HG03521 (cell line): ENCODE measurements around the gene MED13L.
"Not testable (repeated sequence)": the region's sequence is repeated elsewhere in the genome, so short reads cannot be mapped to it uniquely, and the experiment has no call there.

Experiments
- ATAC-seq: cut with Tn5 transposase; IDR thresholded peaks from one replicate; pipeline ENCODE4 v1.9.1; 2021; ENCODE audit warnings: mild to moderate bottlenecking, moderate library complexity; ENCODE audit not compliant: unreplicated experiment

MED13L gene

GRCh38 chr12:116303929-116304328 lies 26.4 kb upstream of the MED13L start:
- no peak for ATAC-seq

- no peak for ATAC-seq
Observed at GRCh38 chr12:116303066-116303465, 25.6 kb upstream of the MED13L start.

DNA sequence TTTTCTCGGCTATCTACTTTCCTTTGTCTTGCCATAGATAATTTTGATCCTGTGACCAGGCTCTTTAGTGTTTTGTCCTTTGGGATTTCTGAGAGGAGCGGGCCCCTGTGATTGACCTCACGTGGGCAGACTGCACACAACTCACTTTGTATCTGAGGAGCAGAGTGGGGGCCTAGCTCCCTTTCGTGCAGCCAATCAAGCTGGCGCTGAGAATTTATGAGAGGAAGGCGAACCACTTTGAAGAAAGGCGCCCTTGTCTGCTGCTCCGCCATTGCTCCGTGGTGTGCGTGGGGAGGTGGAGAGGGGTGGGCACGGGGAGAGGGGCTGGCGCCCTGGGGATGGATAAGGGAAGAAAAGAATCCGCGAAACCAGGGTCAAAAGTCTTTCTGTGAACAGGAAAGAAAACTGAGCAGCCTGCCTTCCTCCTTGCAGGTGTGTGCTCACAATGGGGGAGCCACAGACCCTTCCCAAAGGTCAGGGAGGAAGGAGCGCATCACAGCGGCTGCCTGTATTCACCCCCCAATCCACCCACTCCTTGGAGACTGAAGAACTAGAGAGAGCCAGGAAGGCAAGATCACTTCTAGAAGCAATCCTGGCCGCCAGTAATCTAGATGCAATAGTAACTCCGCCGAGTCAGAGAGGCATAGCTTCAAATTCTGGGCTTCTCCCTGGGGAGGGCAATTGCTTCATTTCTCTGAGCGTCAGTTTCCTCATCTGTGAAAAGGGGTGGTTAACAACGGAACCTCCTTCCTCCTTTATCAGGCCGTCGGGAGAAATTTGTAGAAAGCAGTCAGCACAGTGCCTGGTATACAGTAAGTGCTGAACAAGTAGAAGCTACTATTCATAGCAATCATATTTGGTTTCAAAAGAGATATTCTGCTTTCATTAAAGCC lies 24.9 kb upstream of the MED13L start:
- no peak for ATAC-seq

- ATAC-seq = no peak
Observed at GRCh38 chr12:116301621-116302020, 24.1 kb upstream of the MED13L start.

DNA sequence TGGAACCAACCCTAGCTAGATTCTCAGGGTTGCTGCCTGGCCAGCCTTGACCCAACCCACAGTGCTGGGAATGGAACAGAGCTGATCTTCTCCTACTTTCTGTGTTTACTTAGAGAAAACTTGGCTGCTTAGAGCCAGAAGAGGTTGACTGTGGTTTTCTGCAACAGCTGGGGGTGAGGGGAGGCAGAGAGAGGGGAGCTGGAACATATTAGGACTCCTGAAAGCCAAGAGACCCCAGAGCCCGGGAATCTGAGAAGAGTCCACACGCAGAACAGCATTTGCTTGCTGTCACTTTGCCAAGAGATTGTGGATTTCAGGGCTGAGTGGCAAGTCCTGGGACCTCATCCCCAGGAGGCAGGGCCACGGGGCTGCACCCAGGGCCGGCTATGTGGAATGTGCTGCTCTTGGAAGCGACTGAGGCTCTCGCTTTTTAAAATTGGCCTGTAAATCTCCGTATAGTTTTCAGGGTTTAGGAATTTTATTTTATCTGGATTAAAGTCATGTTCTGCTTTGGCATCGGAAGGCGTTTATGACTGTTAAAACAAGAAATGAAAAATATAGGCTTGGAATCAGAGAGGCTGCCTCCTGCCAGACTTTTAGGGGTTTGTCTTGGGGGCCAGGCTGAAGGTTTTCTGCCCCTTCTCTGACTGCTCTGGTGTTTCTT lies 22.3 kb upstream of the MED13L start:
- ATAC-seq = no peak

DNA sequence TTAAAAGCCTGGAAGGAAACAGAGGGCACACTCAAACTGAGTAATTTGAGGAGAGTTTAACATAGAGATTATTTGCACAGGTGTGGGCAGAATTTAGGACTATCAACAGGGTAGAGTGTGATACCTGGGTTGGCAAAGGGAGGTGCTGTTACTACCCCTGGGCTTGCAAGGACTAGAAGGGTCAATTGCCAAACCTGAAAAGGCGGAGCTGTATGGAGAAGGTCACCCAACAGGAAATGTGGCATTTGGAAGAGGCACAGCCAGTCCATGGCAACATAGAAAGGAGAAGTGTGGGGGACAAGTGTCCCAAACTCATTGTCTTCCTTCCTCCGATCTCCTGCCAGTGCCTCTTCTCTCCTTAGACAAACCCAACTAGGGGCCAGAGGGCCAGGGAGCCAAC lies 21.6 kb upstream of the MED13L start:
- ATAC-seq = no peak

- no peak for ATAC-seq
Observed at GRCh38 chr12:116298578-116298977, 21.1 kb upstream of the MED13L start.

- no peak for ATAC-seq
Observed at GRCh38 chr12:116297224-116297834, 19.8 kb upstream of the MED13L start.

- no peak for ATAC-seq
Observed at GRCh38 chr12:116295327-116296263, 18.1 kb upstream of the MED13L start.

GRCh38 chr12:116294454-116295165 lies 17.1 kb upstream of the MED13L start:
- ATAC-seq = no peak

DNA sequence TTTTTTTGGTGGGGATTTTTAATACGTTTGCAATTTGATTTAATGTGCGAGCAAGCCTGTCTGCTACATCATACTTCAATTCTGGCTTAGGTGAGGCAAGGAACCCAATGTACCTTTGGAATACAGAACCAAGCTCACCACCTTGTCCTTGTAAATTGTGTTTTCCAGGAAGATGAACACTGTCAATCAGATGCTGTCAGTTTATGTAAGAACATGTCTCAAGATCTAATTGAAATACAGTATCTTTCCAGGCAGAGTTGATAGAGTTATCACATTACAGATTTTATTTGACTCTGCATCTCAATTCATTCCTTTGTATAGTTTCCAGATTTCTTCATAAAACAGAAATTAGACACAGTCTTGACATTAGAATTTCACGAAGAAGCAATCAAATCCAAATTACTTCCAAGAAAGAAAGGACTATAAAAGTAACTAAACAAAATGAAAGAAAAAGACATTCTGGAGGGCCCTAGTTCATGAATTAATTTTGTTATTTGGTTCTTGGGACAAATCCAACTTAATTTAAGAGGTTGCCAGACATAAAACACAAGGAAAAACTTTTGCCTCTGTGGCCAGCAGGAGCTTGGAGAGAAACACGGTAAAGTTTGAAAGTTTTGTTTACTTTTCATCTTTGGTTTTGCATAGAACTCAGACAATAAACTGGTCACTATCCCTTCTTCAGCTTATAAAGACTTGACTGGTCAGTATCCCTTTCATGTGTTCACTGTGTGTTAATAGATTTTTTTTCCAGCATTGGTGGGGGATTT lies 16.4 kb upstream of the MED13L start:
- ATAC-seq = no peak

GRCh38 chr12:116291218-116291617 lies 13.7 kb upstream of the MED13L start:
- no peak for ATAC-seq

DNA sequence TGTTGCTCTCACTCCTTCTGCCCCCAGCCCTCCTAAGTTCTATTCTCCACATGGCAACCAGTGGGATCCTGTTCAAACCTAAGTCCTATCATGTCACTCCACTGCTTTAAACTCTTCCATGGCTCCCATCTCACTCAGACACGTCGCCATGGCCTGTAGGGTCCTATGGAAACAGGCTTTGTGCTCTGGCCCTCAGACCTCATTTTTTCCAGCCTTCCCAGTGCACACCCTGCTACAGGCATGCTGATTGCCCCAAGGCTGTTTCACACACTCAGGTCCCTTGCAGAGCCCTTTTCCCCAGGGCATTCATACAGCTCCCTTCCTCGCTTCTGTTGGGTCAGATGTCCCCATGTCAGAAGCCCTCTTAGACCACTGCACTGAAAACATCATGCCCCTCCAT lies 11.2 kb upstream of the MED13L start:
- ATAC-seq = no peak

- no peak for ATAC-seq
Observed at GRCh38 chr12:116287842-116288301, 10.4 kb upstream of the MED13L start.

DNA sequence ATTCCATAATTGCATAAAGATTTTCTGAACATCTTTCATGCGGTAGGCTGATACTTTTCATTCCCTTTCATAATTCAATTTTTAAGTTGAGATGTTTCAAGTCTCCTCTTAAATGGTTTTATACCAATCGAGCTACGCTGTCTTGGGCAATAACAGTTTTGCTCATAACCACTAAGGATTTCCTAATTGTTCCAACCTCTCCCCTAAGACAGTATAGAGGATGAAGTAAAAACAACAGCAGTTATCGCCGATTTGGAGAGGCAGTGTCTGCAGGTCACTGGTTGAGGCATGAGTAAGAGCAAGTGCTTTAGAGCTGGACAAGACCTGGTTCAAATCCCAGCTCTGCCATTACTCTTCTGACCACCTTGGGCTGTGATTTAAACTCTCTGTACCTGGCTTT lies 6.9 kb upstream of the MED13L start:
- no peak for ATAC-seq

GRCh38 chr12:116283881-116284280 lies 6.4 kb upstream of the MED13L start:
- ATAC-seq = not testable (repeated sequence)

GRCh38 chr12:116282371-116283286 lies 5.1 kb upstream of the MED13L start:
- ATAC-seq = no peak

DNA sequence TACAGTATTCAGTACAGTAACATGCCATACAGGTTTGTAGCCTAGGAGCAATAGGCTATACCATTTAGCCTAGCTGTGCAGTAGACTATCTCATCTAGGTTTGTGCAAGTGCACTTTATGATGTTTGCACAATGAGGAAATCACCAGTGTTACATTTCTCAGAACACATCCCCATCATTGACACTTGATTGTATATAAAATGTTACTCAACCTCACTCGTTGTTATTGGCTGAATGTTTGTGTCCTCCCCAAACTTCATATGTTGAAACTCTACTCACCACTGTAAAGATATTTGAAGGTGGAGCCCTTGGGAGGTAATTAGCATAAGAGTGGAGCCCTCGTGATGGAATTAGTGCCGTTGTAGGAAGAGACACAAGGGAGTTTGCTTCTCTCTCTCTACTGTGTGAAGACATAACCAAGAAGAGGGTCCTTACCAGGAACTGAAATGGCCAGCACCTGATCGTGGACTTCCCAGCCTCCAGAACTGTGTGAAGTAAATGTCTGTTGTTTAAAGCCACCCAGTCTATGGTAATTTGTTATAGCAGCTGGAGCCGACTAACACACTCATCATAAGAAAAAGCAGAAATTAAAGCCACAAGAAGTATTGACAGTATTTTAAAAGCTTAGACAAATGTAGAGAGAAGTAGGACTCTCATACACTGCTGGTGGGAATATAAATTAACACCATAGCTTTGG lies 3.2 kb upstream of the MED13L start:
- ATAC-seq = no peak
